ENCODE measurements around the gene F8. TPM values are rescaled to one million over a fixed set of nuclear protein-coding genes. Genes with fewer than 3 reads are reported as not detected.

F8 gene
- total and polyA plus RNA-seq, 2 of the 4 experiments (the other 2 are of a cell fraction) = 1.4 to 1.5 TPM

DNA sequence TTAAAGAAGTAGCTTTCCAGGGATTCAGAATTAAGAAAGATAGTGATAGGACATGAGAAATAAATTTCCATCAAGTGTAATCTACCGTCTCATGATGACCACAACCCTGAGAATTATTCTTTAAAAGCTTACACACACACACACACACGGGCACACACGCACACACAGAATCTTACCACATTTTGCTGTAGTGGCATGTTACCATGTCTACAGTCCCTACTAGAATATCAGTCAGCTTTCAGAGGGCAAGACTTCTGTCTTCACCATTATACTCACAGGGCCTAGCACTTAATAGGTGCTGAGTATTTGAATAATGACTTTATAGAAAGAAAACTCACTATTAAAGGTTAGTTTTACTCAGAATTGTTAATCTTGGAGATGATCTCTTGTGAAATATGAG lies 33.0 kb upstream of the F8 start:
- Histone ChIP-seq H3K9me3 (ENCODE audit: control insufficient read depth, insufficient read depth, low read length) (no peaks in the 10 kb centered on the region), H3K9me1 (ENCODE audit: insufficient read depth, low read length) (no peaks in the 10 kb centered on the region), H3K4me3 (ENCODE audit: insufficient read depth, low read depth, low read length) (no peak overlapping the region), H2BK120ac (ENCODE audit: low read depth, low read length) (no peak overlapping the region), H2AFZ (replicated peaks; ENCODE audit: low read length, poor library complexity) (no peak overlapping the region), H2AK9ac (replicated peaks; ENCODE audit: low read depth, low read length, poor library complexity) (no peak overlapping the region), H3K14ac (replicated peaks; ENCODE audit: low read depth, low read length) (no peak overlapping the region), H3K4ac (ENCODE audit: low read depth, low read length) (no peak overlapping the region), H2BK15ac (ENCODE audit: low read depth, low read length) (no peak overlapping the region), H2BK5ac (ENCODE audit: low read depth, low read length, poor library complexity, severe bottlenecking) (no peak overlapping the region), H3K9ac (ENCODE audit: low read depth, low read length) (no peak overlapping the region), H4K5ac (ENCODE audit: low read depth, low read length) (no peak overlapping the region), H3K36me3 (ENCODE audit: control insufficient read depth, insufficient read depth, low read length) (peaks cover 2% of the 10 kb centered on the region; the same call in 1 of the 2 replicates), H3K56ac (ENCODE audit: extremely low read depth, insufficient read depth, low read length) (no peak overlapping the region), H3K27me3 (ENCODE audit: control insufficient read depth, insufficient read depth, low read length) (no peaks in the 10 kb centered on the region), H3K79me1 (ENCODE audit: low read depth in 1 of 2, low read length in 2 of 2) (no peaks in the 10 kb centered on the region), H3K18ac (ENCODE audit: low read depth, low read length) (no peak overlapping the region), H4K8ac (ENCODE audit: low read depth in 2 of 2, low read length in 2 of 2) (no peak overlapping the region), H3K4me1 (ENCODE audit: control insufficient read depth, insufficient read depth, low read length) (no peaks in the 10 kb centered on the region), H4K20me1 (ENCODE audit: insufficient read depth, low read length) (no peaks in the 10 kb centered on the region), H3K4me2 (ENCODE audit: low read depth, low read length) (no peak overlapping the region), H2BK20ac (ENCODE audit: low read depth, low read length) (no peak overlapping the region), H4K91ac (ENCODE audit: insufficient read depth, low read depth, low read length) (no peak overlapping the region), H2AK5ac (ENCODE audit: low read depth, low read length) (no peak overlapping the region), H3K23ac (ENCODE audit: low read depth, low read length) (no peak overlapping the region), H3K27ac (ENCODE audit: insufficient read depth, low read length) (no peak overlapping the region)
- dilution Hi-C loops (cut with HindIII; ENCODE audit: low sequenced_read_pairs, unreplicated experiment) (no loop called here), intact Hi-C loops (cut with micrococcal nuclease) (no loop called here), in situ Hi-C loops (cut with MboI; ENCODE audit: low sequenced_read_pairs) (loop anchor here (5.0 kb wide), 1 partner anchor 73 kb away; no protein-coding TSS in a partner anchor)
- DNase-seq (no peak), ATAC-seq (ENCODE audit: low read depth) (no peak)
- CTCF ChIA-PET = no interaction called here
- WGBS, 2 experiments (ENCODE audit: extremely low coverage in 2 of 2, insufficient read length in 1 of 2) = no CpG with 5 or more reads among the region's 3 CpGs
- POLR2A ChIA-PET (ENCODE audit: unreplicated experiment) = no interaction called here
- no TSS peak for BruUV-seq (replicated peaks)
- no peak for TF ChIP-seq SMC3 (IDR thresholded peaks at IDR 0.05; ENCODE audit: low read depth, low read length)
